ENCODE measurements around the gene TSSK2.

The TSSK2 gene

GRCh38 chr22:19180234-19180633, 49.1 kb downstream of the TSSK2 start:
- DNase-seq (ENCODE audit: low read depth in 2 of 3, low spot score in 2 of 3), result no peak

- DNase-seq (ENCODE audit: low read depth in 2 of 3, low spot score in 2 of 3), result no peak
Observed at GRCh38 chr22:19180740-19181410, 49.8 kb downstream of the TSSK2 start.

GRCh38 chr22:19181786-19182471, 50.8 kb downstream of the TSSK2 start:
- no peak for DNase-seq (ENCODE audit: low read depth in 2 of 3, low spot score in 2 of 3)

Measured in activated CD8-positive, alpha-beta memory T cell treated with anti-CD3 and anti-CD28 coated beads for 48 hours (primary cell).